CD1c-positive myeloid dendritic cell (primary cell): ENCODE results near the gene CACNB3.

Experiments
- DNase-seq: peaks from one replicate; pipeline ENCODE4 v3.0.0-alpha.2; 2016; ENCODE audit errors: extremely low spot score

CACNB3 gene

DNA sequence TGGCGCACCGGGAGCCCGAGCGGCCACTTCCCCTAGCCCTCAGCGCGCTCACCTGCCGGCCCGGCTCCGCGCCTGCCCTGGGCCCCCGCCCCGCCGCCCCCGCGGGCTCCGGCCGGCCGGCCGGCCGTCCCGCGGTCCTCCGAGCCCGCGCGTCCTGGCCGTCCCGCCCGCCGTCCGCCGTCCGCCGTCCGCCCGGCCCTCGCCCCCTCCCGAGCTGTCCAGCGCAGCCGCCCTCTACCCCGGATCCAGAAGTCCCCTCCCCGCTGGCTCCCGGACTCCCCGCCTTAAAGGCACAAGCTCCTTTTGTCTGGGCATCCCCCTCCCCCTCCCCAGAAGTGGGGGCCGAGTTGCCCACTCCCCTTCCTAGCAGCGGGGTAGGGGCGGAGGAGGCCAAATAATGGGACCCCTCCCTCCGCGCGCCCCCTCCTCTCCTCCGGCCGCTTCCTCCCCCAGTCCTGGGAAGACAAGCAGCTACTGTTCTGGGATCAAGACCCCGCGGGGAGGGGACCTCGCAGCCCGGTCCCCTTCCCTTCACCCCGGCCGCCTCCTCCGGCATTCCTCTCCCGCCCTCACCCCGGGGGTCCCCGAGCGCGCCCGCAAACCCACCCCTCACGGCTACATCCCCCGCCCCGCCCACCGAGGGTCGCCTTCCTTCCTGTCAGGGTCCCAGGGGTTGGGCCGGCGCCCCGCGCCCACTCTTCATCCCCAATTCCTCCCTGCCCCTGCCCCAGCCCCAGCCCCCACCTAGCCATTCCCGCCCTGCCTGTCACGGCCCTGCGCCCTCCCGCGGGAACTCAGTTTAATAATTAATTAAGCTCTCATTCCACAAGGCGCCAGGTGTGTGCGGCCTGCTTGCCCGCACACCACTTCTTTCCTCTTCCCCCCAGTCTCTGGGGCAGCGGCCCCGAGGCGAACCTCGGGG lies 29.2 kb upstream of the CACNB3 start, which contains the start of gene ADCY6:
TSS of gene ADCY6 (minus strand) at position 236 of the 922 bp plus-strand sequence. CDS start 5,655 bp downstream, outside the sequence.
- peak; percentile 27 for DNase-seq

DNA sequence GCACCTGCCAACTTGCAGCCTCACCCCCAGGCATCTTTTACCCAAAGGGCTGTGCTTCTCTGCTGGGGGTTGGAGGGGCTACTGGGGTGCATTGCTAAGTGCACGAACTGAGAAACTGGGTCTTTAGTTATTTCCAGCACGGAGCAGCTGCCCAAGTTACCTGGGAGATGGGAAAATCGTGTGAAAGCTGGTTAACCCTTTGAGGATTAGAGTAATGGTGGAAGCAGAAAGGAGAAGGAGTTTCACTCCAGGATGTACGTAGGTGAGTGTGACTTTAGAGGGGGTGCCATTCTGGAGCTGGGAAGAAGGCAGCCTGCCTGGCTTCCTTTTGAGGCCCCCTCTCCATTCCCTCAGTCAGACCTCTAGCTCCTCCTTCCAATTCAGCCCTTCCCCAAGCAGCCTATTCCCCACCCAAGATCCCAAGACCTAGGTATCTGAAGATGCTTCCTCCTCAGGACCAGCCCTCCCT lies 28.4 kb upstream of the CACNB3 start:
- no peak for DNase-seq

DNA sequence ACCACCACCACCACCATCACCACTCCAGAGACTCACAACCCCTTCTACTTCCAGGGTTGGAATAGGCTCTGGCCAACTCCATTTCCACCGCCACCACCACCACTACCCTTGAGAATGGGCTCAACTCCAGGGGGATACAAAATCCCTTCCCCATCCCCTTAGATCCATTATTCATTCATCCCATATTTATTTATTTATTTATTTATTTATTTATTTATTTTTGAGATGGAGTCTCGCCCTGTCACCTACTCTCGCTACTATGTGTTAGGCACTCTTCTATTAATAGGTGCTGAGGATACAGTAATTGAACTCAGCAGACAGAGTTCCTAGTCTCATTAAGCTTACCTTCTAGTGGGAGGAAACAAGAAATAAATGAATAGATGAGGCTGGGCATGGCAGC lies 24.6 kb upstream of the CACNB3 start:
- DNase-seq, result no peak

DNA sequence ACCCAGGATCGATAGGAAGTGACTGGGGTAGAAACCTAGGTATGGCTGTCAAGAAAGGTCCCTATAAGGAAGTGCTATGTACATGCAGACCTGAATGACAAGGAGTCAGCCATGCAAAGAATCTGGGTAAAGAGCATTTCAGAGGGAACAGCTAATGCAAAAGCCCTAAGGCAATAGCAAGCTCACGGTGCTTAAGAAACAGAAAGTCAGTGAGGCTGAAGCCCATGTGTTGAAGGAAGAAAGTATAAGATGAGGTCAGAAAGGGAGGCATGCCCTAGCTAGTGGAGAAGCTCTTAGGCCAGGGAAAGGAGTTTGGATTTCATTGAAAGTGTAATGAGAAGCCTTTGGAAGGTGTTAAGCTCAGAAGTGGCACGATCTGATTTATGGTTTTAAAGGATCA lies 23.4 kb upstream of the CACNB3 start:
- no peak for DNase-seq

DNA sequence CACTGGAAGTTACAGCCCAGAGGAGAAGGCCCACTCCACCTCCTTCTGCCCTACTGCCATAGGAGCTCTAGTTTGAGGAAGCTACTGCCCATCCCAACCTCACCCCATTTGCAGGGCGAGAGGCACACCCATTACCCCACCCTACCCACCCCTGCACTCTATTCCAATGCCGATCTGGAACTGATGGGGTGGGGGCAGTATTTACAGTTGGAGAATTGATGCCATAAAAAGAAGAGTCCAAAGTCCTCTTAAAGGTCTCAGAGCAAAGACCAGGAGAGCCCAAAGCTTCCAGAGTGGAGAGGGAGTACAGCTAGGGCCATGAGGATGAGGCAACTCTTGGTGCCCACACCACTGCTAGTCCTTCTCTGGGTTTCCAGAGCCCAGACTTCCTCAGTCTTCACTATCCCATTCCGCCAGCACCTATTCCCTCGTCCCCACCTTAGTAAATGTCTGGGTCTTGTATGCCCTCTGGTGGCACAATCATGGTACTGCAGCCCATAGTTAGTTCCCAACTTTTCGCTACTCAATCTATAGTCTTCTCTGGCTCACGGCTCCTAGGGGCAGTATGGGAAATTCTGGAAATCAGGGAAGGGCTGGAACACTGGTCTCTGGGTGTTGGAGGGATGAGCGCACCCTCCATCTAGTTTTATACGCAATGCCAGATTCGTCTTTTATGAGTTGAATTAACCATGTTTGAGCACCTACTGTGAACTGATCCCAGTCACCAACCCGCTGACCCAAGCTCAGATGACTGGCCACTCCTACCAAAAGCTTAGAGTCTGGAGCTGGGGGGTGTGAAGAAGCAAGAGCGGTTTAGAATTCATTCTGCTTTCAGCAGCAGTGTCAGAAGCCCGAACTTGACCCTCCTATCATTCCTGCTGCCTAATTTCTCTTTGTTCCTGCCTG lies 22.5 kb upstream of the CACNB3 start:
- DNase-seq, result peak; percentile 72

DNA sequence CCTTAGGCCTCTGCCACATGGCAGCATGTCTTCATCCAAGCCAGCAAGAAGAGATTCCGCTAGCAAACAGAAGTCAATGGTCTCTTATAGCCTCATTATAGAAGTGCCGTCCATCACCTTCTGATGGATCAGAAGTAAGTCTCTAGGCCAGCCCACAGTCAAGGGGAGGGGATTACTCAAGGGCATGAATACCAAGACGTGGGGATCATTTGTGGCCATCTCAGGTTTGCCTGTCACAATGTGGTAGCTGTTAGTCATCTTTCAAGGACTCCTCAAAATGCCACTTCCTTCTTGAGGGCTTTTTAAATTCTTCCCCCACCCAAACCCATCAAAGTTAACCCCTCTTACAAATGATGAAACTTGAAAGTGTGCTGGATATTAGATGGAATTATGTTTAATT lies 21.3 kb upstream of the CACNB3 start:
- no peak for DNase-seq

DNA sequence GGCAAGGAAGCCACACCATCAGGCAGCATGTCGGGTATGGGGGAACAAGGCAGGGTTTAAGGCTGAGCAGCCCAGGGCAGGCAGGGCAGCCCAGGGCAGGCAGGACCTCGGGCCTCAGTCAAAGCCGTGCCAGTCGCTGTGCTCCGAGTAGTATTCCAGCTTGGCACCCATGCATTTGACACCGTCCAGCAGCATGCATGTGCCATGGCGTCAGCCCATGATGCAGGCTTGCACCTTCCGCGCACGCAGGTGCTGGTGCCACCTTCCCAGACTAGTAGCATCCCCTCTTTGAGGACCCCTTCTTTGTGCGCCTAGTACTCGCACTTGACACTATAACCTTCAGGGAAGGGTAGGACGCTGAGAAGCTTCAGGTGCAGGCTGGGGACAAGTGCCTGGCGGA lies 17.8 kb upstream of the CACNB3 start:
- DNase-seq, result no peak

DNA sequence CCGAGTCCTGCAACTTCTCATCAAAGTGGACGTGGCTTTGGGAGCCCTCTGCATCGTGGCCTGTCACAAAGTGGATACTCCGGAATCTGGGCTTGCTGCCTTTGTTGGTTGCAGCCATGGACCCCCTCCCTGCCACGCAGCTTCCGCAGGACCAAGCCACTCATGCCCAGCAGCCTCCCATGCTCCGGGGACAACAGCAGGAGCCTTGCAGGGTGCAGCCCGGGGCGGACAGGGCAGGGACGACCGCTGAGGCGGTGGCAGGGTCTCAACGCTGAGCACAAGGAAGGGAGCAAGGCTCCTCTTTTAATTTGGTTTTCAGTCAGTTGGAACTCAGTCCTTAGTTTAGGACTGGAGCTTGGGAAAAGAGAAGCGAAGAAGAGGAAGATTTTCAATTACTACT lies 17.3 kb upstream of the CACNB3 start:
- DNase-seq, result no peak

DNA sequence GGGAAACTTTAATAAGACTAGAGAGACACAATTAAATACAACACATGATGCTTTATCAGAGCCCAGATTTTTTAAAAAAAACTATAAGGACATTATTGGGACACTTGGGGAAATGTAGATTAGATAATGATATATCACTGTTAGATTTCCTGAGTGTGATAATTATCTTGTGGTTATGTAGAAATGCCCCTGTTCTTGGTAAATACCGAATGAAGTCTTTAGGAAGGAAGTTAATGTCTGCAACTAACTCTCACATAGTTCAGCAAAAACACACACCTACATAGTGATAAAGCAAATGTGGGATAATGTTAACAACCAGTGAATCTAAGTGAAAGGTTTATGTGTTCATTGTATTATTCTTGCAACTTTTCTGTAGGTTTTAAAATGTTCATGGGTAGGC lies 14.6 kb upstream of the CACNB3 start:
- no peak for DNase-seq

DNA sequence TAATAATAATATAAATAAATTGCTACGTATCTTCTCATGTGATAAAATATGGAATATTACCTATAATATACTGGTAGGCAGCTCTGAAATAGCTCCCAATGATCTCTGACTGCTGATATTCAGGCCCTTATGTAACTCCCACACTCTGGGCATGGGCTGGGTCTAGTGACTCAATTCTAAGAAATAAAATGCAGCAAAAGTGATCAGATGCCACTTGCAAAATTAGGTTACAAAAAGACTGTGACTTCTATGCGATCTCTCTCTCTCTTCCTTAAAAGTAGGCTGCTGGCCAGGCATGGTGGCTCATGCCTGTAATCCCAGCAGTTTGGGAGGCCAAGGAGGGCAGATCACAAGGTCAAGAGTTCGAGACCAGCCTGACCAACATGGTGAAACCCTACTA lies 10.3 kb upstream of the CACNB3 start:
- no peak for DNase-seq

DNA sequence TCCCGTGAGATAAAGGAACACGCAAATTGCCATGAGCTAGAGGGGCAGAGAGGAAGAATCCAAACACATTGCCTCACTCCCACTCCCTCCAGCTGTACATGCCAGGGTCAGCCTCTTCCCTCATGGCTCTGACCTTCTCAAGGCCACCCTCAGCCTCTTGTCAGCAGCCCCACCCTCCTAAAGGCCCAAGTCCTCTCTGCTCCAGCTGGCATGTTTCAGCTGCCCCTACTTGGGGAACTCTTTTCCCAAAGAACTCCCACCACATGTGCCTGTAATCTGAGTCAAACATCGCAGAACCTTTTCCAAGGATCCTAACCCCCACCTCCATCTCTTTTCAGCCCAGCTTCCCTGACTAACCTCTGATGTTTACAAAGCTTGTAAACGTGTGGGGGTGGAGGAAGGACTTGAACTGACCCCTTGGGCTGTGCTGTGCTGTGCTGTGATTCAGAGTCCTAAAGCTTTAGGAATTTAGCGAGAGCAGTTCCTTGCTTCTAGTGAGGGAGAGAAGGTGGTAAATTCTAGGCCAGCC lies 7.3 kb upstream of the CACNB3 start:
- no peak for DNase-seq

DNA sequence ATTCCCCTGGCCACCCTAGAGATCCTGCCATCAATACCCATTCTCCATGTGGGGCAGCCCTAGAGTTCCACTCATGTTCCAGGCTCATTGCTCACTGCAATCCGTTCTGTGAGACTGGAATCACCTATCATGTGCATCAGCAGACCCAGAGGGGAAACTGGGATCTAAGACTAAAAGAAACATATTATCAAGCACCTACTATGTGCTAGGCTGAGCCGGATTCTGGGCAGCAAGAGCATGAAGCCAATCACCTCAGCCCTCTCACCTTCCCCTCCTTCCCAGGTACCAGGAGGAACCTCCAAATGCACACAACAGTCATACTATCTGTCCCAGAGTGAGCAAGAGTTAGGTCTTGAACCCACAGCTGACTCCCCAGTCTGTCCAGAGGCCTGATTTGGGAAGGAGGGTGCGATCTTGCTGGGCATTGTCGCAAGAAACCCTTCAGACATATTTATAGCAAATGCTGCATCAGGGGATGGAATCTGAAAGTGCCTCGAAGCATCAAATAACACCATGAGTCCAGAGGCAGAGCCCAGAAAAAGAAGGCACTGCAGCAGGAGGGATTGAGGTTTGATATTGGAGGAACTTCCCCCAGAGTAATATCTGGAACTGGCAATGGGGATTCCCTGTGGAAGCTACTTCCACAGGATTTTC lies 6.7 kb upstream of the CACNB3 start:
- no peak for DNase-seq

DNA sequence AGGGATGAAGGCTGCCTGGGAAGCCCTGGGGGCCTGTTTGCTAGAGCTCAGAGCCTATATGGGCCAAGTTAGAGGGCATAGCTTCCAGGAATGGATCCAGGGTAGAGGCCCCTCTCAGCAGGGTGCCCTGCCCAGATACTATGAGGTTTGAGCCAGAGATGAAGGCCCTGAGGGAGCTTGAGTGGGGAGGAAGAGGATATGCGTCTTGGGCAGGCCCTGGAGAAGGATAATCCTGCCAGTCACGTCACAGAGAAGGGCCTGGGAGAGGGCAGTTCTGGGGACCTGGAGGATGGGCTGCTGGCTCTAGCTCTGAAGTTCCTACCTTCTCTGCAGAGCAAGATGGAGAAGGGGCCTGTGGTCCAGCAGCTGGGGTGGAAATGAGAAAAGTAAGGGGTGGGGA lies 5.9 kb upstream of the CACNB3 start:
- no peak for DNase-seq

DNA sequence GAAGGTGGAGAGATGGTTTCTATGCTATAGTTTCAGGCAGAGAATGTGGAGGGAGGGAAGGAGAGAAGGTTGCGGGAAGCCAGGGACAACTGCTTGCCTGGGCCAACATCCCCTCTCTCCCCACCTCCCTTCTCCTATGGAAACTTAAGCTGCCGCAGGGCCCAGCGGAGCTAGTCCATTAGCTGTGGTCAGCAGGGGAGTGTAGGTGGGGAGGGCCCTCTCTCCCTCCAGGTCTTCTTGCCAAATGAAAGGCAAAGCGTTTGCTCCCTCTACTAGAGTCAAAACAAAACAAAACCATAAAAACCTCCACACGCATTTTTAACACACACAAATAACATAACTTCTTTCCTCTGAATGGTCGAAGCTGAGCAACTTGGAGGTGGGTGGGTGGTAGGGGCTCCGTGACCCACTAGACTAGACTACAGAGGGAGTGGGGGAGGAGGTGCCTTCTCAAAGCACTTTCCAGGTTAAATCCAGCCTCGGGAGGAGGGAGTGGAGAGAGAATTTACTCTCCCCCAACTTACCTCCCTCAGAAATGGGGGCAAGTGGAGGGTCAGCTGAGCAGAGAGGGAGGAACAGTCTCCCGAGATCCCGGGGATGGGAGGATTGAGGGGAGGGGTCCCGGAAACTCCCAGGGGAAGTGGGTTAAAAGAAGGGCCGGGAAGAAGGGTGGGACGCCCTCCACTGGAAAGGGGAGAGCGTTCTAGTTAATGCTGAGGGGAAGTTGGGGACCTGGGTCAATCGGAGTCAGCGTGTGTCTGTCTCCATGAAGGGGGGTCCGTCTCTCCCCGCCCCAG lies 4.6 kb upstream of the CACNB3 start:
- no peak for DNase-seq

DNA sequence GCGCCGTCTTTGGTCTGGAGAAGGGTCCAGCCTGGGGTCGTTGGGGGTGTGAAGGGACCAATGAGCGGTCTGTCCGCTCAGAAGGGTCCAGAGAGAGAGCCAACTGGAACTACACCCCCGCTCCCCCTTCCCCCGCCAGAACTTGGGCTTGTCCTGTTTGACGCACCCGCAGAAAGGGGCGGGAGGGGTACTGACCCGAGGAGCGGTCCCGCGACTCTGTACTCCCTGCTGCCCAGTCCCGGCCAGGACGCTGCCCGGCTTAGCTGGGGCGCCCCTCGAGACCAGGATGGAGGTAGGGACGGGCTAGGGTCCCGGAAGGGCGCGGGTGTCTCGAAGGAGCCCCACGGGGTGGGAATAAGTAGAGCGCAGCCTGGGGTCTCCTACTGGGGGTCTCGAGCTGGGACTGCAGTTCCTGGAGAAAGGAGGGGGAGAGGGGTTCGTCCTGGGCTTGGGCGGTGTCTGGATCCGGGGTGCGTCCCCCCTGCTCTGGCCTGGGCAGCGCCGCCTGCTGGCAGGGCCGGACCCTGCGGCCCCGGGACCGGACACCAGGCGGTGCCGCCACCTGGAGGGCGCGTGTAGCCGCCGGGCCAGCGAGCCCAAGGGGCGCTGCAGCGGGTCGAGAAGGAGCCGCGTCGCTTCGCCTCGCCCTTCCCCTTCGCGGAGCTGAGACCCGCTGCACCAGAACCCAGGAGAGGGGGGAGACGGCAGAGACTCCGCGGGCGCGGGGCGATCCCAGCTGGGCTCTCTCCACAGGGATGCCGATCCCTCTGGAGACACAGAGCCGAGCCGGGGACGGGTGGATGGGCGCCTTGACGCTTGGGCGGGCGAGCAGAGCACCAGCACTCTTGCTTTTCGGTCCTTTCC lies 3.8 kb upstream of the CACNB3 start:
- peak; percentile 83 for DNase-seq

DNA sequence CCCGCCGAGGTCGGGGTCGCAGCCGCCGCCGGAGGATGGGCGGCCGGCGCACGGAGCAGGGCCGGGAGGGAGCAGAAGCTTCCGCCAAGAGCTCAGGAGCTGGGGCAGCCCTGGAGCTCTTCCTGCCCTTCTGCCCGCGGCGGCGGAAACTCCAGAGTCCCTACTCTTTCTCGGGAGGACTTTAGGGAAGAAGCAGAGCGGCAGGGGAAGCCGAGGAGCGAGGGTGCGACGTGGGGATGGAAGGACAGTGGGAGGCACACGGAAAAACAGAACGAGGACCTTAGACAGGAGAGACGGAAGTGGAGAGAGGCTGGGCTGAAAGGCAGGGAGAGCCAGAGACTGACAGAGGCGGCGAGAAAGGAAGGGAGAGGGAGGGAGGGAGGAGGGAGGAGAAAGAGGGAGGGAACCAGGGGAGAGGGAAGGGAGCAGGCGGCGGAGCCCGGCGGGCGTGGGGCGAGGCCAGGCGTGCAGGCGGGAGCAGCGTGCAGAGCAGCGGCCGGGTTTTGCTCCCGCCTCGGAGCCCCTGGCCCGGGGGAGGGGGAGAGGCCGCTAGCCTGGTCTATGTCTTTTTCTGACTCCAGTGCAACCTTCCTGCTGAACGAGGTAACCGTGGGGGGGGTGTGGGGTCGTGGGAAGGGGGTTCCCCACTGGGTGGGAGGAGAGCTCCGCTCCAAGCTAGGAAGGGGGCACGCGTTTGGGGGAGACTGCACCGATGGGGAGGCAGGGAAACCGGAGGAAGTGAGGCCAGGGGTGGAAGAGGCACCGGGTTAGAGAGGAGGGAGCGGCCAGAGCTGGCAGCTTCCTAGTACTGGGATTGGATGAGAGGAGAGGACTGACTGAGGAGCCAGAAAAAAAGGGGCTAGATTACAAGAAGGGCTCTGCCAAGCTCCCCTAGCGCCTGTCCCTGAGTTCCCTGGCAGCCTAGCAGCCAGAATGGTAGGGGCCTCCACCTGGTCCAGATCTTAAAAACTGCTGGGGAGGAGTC lies 2.9 kb upstream of the CACNB3 start:
- peak; percentile 45 for DNase-seq

DNA sequence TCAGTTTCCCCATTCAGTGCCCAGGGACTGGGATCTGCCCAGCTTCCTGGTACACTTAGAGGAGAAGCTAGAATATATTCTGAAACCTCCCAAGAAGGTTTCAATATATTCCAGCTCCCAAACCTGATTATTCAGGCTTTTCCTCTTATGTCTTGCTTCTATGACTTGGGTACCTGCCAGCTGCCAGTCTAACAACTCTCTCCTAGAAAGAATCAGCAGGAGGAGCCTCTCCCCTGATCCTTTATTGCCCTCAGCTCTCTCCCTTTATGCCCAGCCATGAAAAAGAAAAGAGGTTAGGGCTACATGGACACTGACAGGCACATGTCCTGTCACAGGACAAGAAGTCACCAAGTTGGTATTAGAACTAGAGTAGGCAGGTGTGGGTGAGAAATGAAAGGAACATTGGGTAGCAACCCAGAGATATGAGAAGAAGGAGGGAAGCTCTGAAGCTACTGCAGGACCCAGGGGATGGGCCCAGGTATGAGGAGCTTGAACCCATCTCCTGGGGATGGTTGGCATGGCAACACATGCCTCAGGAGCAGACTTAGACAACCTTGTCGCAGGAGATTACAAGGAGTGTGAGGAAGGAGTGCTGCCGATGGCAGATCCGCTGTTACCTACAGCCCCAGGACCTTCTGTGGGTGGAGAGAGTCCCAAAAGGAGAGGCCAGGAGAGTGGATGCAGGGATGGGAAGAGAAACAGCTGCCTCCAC lies 2.0 kb upstream of the CACNB3 start:
- DNase-seq, result no peak
